HepG2 (cell line): Measurements from ENCODE around the gene DISP2. TPM values are rescaled to one million over a fixed set of nuclear protein-coding genes. Genes with fewer than 3 reads are reported as not detected.

Experiments
- BHLHE40 ChIP-seq: IDR thresholded peaks from 2 replicates; pipeline ENCODE4 v1.6.1; 2011; ENCODE audit warnings: low read length, improper control_type of control experiment
- BRCA1 ChIP-seq: sonication (generic); formaldehyde crosslinking; IDR thresholded peaks from 2 replicates; pipeline ENCODE4 v1.4.0; 2020; ENCODE audit warnings: missing genetic modification reagents
- CENPX ChIP-seq: sonication (generic); formaldehyde crosslinking; IDR thresholded peaks from 2 replicates; pipeline ENCODE4 v1.9.0; 2021; ENCODE audit warnings: mild to moderate bottlenecking, missing genetic modification reagents, moderate library complexity
- DNMT1 ChIP-seq: sonication (generic); formaldehyde crosslinking; IDR thresholded peaks from 2 replicates; pipeline ENCODE4 v1.5.1; 2020; ENCODE audit warnings: mild to moderate bottlenecking, missing genetic modification reagents
- DPF2 ChIP-seq: sonication (generic); formaldehyde crosslinking; IDR thresholded peaks from 2 replicates; pipeline ENCODE4 v1.4.0; 2020; ENCODE audit warnings: mild to moderate bottlenecking, low read depth, missing genetic modification reagents, borderline replicate concordance
- GABPA ChIP-seq, 2 experiments: IDR thresholded peaks; 2 replicates each; pipeline ENCODE4 v1.6.1; 2011 to 2016; ENCODE audit warnings: low read depth in 2 of 2, low read length in 1 of 2, missing biosample characterization in 1 of 2, missing genetic modification characterization in 1 of 2
- NAIF1 ChIP-seq: sonication (generic); formaldehyde crosslinking; IDR thresholded peaks from 2 replicates; pipeline ENCODE4 v1.5.0; 2020; ENCODE audit warnings: mild to moderate bottlenecking, missing genetic modification reagents, borderline replicate concordance
- NR2F1 ChIP-seq, 2 experiments: fragments of 450-650 bp in 1 of 2; formaldehyde crosslinking in 1 of 2; IDR thresholded peaks; 2 replicates each; pipeline versions ENCODE4 v1.5.0 to v1.6.1; 2016 to 2020; ENCODE audit warnings: mild to moderate bottlenecking in 1 of 2, missing compliant biosample characterization in 1 of 2, missing genetic modification reagents in 1 of 2, moderate library complexity in 1 of 2
- SMC3 ChIP-seq: IDR thresholded peaks from 2 replicates; pipeline ENCODE4 v1.6.1; 2011; ENCODE audit warnings: low read length, improper control_type of control experiment
- STAG1 ChIP-seq: sonication (generic); formaldehyde crosslinking; IDR thresholded peaks from 2 replicates; pipeline ENCODE4 v1.4.0; 2020; ENCODE audit warnings: missing genetic modification reagents
- TARDBP ChIP-seq: sonication (generic); formaldehyde crosslinking; IDR thresholded peaks from 2 replicates; pipeline ENCODE4 v1.8.0; 2022; ENCODE audit warnings: mild to moderate bottlenecking, missing genetic modification reagents
- TRIM24 ChIP-seq: sonication (generic); formaldehyde crosslinking; IDR thresholded peaks from 2 replicates; pipeline ENCODE4 v1.8.0; 2022; ENCODE audit warnings: mild to moderate bottlenecking, missing genetic modification reagents
- ZFY ChIP-seq: sonication (generic); formaldehyde crosslinking; IDR thresholded peaks from 2 replicates; pipeline ENCODE4 v1.4.0; 2020; ENCODE audit warnings: missing genetic modification reagents
- ZNF430 ChIP-seq: sonication (generic); formaldehyde crosslinking; IDR thresholded peaks from 2 replicates; pipeline ENCODE4 v1.9.0; 2021; ENCODE audit warnings: mild to moderate bottlenecking, missing genetic modification reagents
- ZNF782 ChIP-seq: sonication (generic); formaldehyde crosslinking; IDR thresholded peaks from 2 replicates; pipeline ENCODE4 v1.4.0; 2020; ENCODE audit warnings: missing genetic modification reagents, mild to moderate bottlenecking, borderline replicate concordance
- polyA plus RNA-seq, 8 experiments: library from polyadenylated mRNA; depleted of rRNA in 3 of 8; stranded (reverse) in 7 of 8; unstranded in 1 of 8; fragments of >200 nt; fragmentation: Illumina TruSeq in 4 of 8; extraction: Trizol in 4 of 8; gene quantifications; 2 replicates each; pipeline versions ENCODE4 v1.2.1 to v1.2.3, GENCODE V29; 2011 to 2016; ENCODE audit warnings: low read depth in 4 of 8, missing spikeins in 1 of 8, mixed read lengths in 1 of 8; ENCODE audit not compliant: insufficient read depth in 1 of 8
- total RNA-seq, 5 experiments: library from RNA; depleted of rRNA; stranded (reverse); fragments of >200 nt; fragmentation: Illumina TruSeq; extraction: Trizol; gene quantifications; 2 replicates each; pipeline ENCODE4 v1.2.3, GENCODE V29; 2016; ENCODE audit warnings: low read depth in 1 of 5
- TF ChIP-seq, protein P1 (sequence below): sonication (generic); formaldehyde crosslinking; IDR thresholded peaks from 2 replicates; pipeline ENCODE4 v1.4.0; 2020; ENCODE audit warnings: missing genetic modification reagents
- TF ChIP-seq, protein P2 (sequence below), 2 experiments: fragments of 450-650 bp in 1 of 2; sonication (generic) in 1 of 2; formaldehyde crosslinking in 1 of 2; IDR thresholded peaks; 2 replicates each; pipeline versions ENCODE4 v1.6.1 to v1.8.0; 2016 to 2022; ENCODE audit warnings: antibody characterized with exemption in 1 of 2, mild to moderate bottlenecking in 1 of 2, missing genetic modification reagents in 1 of 2
- TF ChIP-seq, protein P3 (sequence below): sonication (generic); formaldehyde crosslinking; IDR thresholded peaks from 2 replicates; pipeline ENCODE4 v1.4.0; 2020; ENCODE audit warnings: missing genetic modification reagents

Gene DISP2
- total and polyA plus RNA-seq, 2 of the 13 experiments (the other 11 are each of a cell fraction or from before 2014, with no cell fraction given) = 0.09 to 0.32 TPM

GRCh38 chr15:40320931-40321371, 37.1 kb upstream of the DISP2 start (continued):
- TF ChIP-seq NAIF1 (CRISPR knock-in tag) = no peak
- no peak for TF ChIP-seq TRIM24 (CRISPR knock-in tag)
- TF ChIP-seq ZFY (CRISPR knock-in tag) = no peak
- no peak for TF ChIP-seq DNMT1
- no peak for TF ChIP-seq NR2F1 (CRISPR knock-in tag; IDR thresholded peaks at IDR 0.05)
- TF ChIP-seq, protein P1, sequence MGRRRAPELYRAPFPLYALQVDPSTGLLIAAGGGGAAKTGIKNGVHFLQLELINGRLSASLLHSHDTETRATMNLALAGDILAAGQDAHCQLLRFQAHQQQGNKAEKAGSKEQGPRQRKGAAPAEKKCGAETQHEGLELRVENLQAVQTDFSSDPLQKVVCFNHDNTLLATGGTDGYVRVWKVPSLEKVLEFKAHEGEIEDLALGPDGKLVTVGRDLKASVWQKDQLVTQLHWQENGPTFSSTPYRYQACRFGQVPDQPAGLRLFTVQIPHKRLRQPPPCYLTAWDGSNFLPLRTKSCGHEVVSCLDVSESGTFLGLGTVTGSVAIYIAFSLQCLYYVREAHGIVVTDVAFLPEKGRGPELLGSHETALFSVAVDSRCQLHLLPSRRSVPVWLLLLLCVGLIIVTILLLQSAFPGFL (CRISPR knock-in tag) = no peak
- TF ChIP-seq ZNF782 (CRISPR knock-in tag) = no peak
- no peak for TF ChIP-seq BHLHE40
- TF ChIP-seq BRCA1 (CRISPR knock-in tag) = no peak
- TF ChIP-seq SMC3 = peak; percentile 61; the same call in 1 of the 2 replicates
- TF ChIP-seq TARDBP (CRISPR knock-in tag) = no peak
- TF ChIP-seq CENPX = no peak
- peak; percentile 27 for TF ChIP-seq STAG1 (CRISPR knock-in tag)
- no peak for TF ChIP-seq ZNF430
- TF ChIP-seq, protein P2, sequence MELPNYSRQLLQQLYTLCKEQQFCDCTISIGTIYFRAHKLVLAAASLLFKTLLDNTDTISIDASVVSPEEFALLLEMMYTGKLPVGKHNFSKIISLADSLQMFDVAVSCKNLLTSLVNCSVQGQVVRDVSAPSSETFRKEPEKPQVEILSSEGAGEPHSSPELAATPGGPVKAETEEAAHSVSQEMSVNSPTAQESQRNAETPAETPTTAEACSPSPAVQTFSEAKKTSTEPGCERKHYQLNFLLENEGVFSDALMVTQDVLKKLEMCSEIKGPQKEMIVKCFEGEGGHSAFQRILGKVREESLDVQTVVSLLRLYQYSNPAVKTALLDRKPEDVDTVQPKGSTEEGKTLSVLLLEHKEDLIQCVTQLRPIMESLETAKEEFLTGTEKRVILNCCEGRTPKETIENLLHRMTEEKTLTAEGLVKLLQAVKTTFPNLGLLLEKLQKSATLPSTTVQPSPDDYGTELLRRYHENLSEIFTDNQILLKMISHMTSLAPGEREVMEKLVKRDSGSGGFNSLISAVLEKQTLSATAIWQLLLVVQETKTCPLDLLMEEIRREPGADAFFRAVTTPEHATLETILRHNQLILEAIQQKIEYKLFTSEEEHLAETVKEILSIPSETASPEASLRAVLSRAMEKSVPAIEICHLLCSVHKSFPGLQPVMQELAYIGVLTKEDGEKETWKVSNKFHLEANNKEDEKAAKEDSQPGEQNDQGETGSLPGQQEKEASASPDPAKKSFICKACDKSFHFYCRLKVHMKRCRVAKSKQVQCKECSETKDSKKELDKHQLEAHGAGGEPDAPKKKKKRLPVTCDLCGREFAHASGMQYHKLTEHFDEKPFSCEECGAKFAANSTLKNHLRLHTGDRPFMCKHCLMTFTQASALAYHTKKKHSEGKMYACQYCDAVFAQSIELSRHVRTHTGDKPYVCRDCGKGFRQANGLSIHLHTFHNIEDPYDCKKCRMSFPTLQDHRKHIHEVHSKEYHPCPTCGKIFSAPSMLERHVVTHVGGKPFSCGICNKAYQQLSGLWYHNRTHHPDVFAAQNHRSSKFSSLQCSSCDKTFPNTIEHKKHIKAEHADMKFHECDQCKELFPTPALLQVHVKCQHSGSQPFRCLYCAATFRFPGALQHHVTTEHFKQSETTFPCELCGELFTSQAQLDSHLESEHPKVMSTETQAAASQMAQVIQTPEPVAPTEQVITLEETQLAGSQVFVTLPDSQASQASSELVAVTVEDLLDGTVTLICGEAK (IDR thresholded peaks at IDR 0.05) = no peak
- TF ChIP-seq, protein P2 (CRISPR knock-in tag; IDR thresholded peaks at IDR 0.05) = no peak
- no peak for TF ChIP-seq GABPA (IDR thresholded peaks at IDR 0.05; ENCODE audit: low read depth, low read length)
- no peak for TF ChIP-seq GABPA (CRISPR knock-in tag; IDR thresholded peaks at IDR 0.05; ENCODE audit: low read depth)
- TF ChIP-seq DPF2 (CRISPR knock-in tag) = no peak
- TF ChIP-seq, protein P3, sequence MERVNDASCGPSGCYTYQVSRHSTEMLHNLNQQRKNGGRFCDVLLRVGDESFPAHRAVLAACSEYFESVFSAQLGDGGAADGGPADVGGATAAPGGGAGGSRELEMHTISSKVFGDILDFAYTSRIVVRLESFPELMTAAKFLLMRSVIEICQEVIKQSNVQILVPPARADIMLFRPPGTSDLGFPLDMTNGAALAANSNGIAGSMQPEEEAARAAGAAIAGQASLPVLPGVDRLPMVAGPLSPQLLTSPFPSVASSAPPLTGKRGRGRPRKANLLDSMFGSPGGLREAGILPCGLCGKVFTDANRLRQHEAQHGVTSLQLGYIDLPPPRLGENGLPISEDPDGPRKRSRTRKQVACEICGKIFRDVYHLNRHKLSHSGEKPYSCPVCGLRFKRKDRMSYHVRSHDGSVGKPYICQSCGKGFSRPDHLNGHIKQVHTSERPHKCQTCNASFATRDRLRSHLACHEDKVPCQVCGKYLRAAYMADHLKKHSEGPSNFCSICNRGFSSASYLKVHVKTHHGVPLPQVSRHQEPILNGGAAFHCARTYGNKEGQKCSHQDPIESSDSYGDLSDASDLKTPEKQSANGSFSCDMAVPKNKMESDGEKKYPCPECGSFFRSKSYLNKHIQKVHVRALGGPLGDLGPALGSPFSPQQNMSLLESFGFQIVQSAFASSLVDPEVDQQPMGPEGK = peak; percentile 34; the same call in 1 of the 2 replicates
